Sciatic nerve (tissue), 2 donors: Measurements from ENCODE around the gene VAMP2. TPM values are rescaled to one million over a fixed set of nuclear protein-coding genes. Genes with fewer than 3 reads are reported as not detected.

Experiments
- ATAC-seq: fragments of 200-7000 bp; cut with Tn5 transposase; one replicate; pipeline ENCODE4 v1.9.1; 2020; ENCODE audit warnings: mild to moderate bottlenecking, moderate library complexity
- DNase-seq: peaks from one replicate; pipeline ENCODE4 v3.0.0-alpha.2; 2020; ENCODE audit warnings: low spot score
- intact Hi-C: fragments of 100-400 bp; cut with DNase I; formaldehyde crosslinking; loops from one replicate; pipeline ENCODE4 v1.14.2; 2022
- total RNA-seq: library from RNA; stranded (reverse); fragmentation: NEBNext Ultra II Directional; extraction: Animal tissue kit (Norgen Biotek cat#: 25700); gene quantifications from one replicate; pipeline ENCODE4 v1.2.1, GENCODE V29; 2021
- donor health status: DM: no; HTN: no; CAD: no.
- donor health status: DM: no; HTN: no; CAD: no.

Gene VAMP2
- total RNA-seq, 1 donor from 2014 or later: 108 TPM

GRCh38 chr17:8147805-8148404 lies 14.8 kb downstream of the VAMP2 start:
- no peak for ATAC-seq
- DNase-seq: no peak
- intact Hi-C loops: no loop called here

- no peak for ATAC-seq
These were observed 15.5 kb downstream of the VAMP2 start for GRCh38 chr17:8147141-8147804.

DNA sequence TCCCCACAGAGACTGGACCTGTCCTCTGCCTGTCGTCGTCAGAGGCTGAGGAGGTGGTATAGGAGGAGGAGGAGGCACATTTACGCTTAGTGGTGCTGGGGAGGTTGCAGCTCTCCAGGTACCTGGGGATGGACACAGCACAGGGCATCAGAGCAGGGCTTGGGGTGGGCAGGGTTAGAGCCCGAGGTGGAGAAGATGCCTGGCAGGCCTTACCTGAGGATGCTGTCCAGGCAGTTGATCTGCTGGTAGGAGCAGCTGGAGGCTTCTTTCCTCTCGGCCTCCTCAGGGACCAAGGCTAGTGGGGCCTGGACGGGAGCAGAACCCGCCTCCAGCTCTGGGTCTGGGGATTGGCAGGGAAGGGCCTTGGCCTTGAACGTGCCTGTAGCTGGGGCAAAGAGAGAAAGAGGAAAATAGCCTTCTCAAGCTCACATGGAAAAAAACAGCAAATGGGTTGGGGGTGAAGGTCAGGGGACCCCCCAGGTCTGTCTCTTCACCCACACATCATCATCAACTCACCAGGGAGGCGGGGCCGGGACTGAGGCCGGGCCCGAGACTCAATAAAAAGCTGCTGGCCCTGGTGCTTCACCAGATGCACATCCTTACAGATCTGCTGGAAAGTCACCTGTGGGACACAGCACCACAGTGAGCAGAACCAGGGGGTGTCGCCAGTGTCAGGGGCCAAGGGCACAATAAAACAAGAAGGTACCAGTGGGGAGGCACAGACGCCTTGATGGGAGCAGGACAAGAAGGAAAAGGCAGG lies 16.2 kb downstream of the VAMP2 start:
- DNase-seq (no peak), ATAC-seq (no peak)
- intact Hi-C loops: no loop called here

More at GRCh38 chr17:8147141-8147804, 15.5 kb downstream of the VAMP2 start:
- DNase-seq: peak; percentile 67
- intact Hi-C loops: no loop called here

DNA sequence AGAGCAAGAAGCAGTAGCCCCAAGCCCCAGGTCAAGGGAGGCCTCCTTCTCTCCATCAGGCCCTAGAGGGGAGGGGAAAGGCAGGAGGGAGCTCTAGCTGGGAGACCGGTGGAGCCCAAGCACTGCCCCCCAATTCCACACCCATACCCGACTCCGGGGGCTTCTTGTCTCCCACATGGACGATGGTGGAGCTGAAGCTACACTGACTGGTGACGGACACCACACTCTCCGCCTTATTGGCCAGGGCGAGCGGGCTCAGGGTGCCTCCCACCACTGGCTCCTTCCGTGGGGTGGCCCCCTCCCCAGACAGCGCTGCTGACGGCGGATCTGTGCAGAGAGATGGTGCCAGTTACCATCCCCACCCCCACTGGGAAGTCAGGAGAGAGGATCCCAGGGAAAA lies 16.9 kb downstream of the VAMP2 start:
- ATAC-seq (no peak), DNase-seq (no peak)
- intact Hi-C loops: no loop called here

- ATAC-seq: peak; percentile 0
- no peak for DNase-seq
- intact Hi-C loops: no loop called here
These were observed 18.1 kb downstream of the VAMP2 start for GRCh38 chr17:8144401-8145231.

DNA sequence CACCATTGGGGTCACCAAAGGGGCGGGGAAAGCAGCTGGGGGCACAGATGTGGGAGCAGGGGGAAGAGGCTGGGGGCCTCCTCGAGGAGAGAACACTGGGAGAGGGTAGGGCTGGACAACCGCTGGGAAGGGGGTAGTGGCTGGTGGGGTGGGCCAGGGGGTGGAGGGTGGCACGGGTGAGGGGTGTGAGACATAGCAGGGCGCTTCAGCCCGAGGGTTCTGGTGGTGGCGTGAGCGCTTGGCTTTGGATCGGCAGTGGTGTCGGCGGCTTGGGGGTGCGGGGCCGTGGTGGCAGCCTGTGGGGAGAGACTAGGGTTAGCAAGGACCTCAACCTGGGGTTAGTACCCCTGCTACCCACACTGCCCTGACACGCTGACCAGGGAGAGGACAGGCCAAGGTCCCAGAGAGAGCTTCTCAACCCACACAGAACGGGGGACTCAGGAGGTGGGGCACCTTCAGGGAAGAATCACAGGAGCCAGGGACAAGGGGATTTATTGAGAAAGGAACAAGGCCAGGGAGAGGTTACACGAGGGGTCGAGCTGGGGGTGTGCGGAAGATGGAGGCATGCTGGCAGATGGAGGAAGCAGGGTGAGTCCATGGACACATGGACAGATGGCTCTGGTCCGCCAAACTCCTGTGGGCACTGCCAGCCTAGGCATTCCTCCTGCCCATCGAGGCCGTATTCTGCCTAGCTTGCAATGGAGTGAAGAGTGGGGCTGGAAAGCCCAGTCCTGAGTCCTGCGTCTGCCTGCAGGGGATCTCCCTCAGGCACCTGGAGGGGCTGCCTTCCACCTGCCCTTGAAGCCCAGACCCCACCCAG lies 19.0 kb downstream of the VAMP2 start:
- intact Hi-C loops: no loop called here
- ATAC-seq: peak; percentile 0
- DNase-seq: peak; percentile 70

DNA sequence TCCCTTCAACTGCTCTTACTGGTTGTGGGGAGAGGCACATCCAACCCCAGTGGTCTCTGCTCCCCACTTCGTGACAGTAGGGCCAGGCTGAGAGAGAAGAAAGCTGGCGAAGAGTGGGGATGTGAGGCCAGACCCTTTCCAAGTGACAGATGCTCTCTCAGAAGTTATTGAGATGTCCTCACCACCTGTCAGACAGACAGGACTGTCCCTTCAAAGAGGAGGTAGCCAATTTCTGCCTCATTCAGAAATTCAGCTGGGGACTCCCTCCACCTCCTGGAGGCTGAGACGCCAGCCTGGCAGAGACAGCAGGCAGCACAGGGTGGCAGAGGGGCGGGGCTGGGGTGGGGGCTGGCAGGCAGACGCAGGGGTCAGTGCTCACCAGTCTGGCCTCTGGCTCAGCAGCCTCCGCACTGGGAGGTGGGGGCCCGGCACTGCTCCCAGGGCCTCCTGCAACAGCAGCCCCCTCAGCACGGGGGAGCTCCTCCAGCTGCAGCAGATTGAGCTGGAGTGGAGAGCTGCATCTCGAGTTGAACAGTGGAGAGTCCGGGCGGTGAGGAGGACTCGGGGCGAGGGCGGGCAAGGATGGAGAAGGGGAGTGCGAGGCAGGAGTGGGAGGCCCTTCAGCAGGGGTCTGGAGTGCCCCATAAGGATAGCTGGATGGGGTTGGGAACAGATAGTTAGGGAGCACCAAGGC lies 19.7 kb downstream of the VAMP2 start:
- intact Hi-C loops: no loop called here
- DNase-seq (no peak), ATAC-seq (no peak)

DNA sequence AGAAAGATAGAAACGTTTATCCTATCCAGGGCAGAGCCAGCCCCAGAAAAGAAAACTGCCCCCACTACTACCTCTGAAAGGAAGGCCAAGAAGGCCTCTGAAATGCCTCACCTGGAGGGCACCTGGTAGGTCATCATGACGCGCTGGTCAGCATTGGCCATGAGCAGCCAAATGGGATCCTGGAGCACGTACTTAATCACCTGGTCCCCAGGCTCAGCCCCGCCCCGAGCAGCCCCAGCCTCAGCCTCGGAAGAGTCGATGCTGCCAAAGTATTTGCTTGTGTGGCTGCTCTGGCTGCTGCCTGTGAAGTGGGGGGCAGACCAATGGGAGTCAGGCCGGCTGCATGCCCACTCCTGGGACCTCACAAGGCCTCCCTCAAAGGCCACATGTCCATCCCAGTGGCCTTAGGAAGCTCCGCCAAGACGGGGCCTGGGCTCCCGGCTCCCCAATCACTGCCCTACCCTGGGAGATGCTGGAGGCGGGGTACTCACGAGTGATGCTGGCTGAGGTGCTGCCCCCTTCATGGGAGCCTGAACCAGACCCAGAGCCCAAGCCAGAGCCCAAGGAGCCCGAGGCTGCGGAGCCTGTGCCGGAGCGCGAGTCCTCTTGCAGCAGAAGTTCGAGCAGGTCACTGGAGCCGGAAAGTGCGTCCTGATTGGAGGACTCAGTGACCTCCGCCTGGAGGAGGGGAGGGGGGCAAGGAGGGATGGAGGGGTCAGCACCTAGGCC lies 20.4 kb downstream of the VAMP2 start:
- ATAC-seq (no peak), DNase-seq (peak; percentile 68)
- intact Hi-C loops: no loop called here

GRCh38 chr17:8141741-8142140 lies 21.0 kb downstream of the VAMP2 start:
- DNase-seq (peak; percentile 61), ATAC-seq (no peak)
- intact Hi-C loops: no loop called here

- ATAC-seq (peak; percentile 1), DNase-seq (peak; percentile 65)
- intact Hi-C loops: no loop called here
These were observed 21.7 kb downstream of the VAMP2 start for GRCh38 chr17:8141045-8141444.

- intact Hi-C loops: no loop called here
These were observed 22.4 kb downstream of the VAMP2 start for GRCh38 chr17:8140065-8141029.

DNA sequence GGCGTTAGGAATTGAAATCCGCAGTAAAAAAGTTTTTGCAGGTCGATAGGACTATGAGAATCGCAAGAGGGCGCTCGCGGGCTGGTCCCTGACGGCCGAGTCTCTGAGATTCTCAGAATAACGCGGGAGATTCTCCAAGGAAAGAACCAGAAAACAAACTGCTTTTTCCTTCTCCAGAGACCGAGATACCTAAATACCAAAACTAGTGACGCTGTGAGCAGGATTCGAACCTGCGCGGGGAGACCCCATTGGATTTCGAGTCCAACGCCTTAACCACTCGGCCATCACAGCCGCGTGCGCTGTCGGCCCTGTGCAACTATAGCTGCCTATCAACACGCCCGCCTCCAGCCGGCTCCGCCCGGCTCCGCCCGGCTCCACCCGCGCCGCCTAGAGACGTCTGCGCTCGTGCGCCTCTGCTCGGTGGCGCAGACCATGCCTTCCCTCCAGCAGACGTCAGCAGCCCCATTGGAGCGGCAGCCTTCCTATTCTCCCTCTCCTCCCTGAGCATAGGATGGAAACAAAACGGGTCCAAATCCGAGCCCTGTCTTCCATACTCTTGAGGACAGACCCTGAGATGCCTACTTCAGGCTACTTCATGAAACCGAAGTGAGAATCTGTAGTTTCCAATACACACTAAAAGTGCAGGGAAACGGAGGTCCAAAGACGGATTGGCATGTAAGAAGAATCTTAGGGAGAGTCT lies 23.9 kb downstream of the VAMP2 start:
- intact Hi-C loops: loop anchor here (2.0 kb wide), 1 partner anchor 48 kb away; no protein-coding TSS in a partner anchor
- ATAC-seq: peak; percentile 88

More at GRCh38 chr17:8140065-8141029, 22.4 kb downstream of the VAMP2 start:
- DNase-seq (peak; percentile 72), ATAC-seq (peak; percentile 9)

DNA sequence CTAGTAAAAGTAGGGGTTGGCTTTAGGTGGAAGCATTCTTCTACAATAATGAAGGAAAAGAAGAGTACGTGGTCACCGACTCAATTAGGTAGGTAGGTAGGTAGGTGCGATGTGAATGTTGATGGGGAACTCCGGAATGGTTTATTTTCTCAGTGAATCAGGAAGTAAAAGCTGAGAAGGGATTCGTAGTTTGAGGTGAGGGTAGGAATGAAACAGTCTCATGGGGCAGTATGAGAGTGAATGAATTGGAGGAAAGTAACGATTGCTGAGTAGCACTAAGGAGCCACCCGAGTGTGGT lies 24.4 kb downstream of the VAMP2 start:
- intact Hi-C loops: loop anchor here (2.0 kb wide), 1 partner anchor 48 kb away; no protein-coding TSS in a partner anchor
- DNase-seq (no peak), ATAC-seq (peak; percentile 31)

More for the DNA sequence above, 23.9 kb downstream of the VAMP2 start:
- DNase-seq: peak; percentile 98

- intact Hi-C loops: loop anchor here (2.0 kb wide), 1 partner anchor 49 kb away; no protein-coding TSS in a partner anchor
- DNase-seq: no peak
- no peak for ATAC-seq
These were observed 24.9 kb downstream of the VAMP2 start for GRCh38 chr17:8137645-8138373.

- intact Hi-C loops: no loop called here
- ATAC-seq (no peak), DNase-seq (no peak)
These were observed 28.8 kb downstream of the VAMP2 start for GRCh38 chr17:8133941-8134340.
